ENCODE measurements around the gene SLC2A8.

Gene SLC2A8

GRCh38 chr9:127362829-127363228 is 34.1 kb upstream of the SLC2A8 start:
- Histone ChIP-seq H3K18ac (ENCODE audit: low read length) (no peak overlapping the region), H3K14ac (ENCODE audit: low read length) (no peak overlapping the region), H2BK120ac (ENCODE audit: low read depth, low read length) (no peak overlapping the region), H2AK5ac (ENCODE audit: low read depth, low read length) (no peak overlapping the region), H4K8ac (ENCODE audit: low read depth, low read length) (no peak overlapping the region), H2BK15ac (ENCODE audit: low read length) (no peak overlapping the region), H3K4ac (ENCODE audit: low read length) (no peak overlapping the region), H3K23ac (ENCODE audit: low read depth, low read length, poor library complexity) (no peak overlapping the region), H2BK5ac (ENCODE audit: low read length) (no peak overlapping the region), H2BK12ac (ENCODE audit: low read length) (no peak overlapping the region), H3K9me3 (replicated peaks in 1 of 2; ENCODE audit: control insufficient read depth in 2 of 2, insufficient read depth in 1 of 2, low read depth in 1 of 2, low read length in 2 of 2) (no peaks in the 10 kb centered on the region), H3K4me2 (ENCODE audit: insufficient read depth, low read length, poor library complexity, severe bottlenecking) (no peak overlapping the region), H3K79me1 (ENCODE audit: low read depth, low read length) (no peaks in the 10 kb centered on the region), H2AFZ (ENCODE audit: low read length) (no peak overlapping the region), H3K4me3 (ENCODE audit: low read length in 2 of 2) (no peak overlapping the region), H3K27me3 (ENCODE audit: control insufficient read depth in 3 of 3, insufficient read depth in 3 of 3, low read depth in 1 of 3, low read length in 3 of 3) (no peaks in the 10 kb centered on the region), H3K4me1 (ENCODE audit: control insufficient read depth in 2 of 2, insufficient read depth in 1 of 2, low read depth in 1 of 2, low read length in 2 of 2) (peaks cover 0 to 2% of the 10 kb centered on the region in 2 donors), H4K91ac (ENCODE audit: low read depth, low read length, poor library complexity) (no peak overlapping the region), H3K9ac (ENCODE audit: low read depth, low read length, poor library complexity) (no peak overlapping the region), H3K27ac (replicated peaks; ENCODE audit: low read length) (no peak overlapping the region), H3K36me3 (replicated peaks in 1 of 2; ENCODE audit: control insufficient read depth in 2 of 2, insufficient read depth in 2 of 2, low read length in 2 of 2) (peaks cover 0 to 14% of the 10 kb centered on the region in 2 donors)
- DNase-seq (ENCODE audit: low spot score): no peak
- WGBS, 2 donors (ENCODE audit: extremely low coverage in 2 of 2, insufficient read length in 2 of 2, insufficient replicate concordance in 1 of 2): no CpG with 5 or more reads among the region's 7 CpGs

GRCh38 chr9:127365461-127365860 is 31.5 kb upstream of the SLC2A8 start:
- Histone ChIP-seq H2AK5ac (ENCODE audit: low read depth, low read length) (no peak overlapping the region), H2BK5ac (ENCODE audit: low read length) (no peak overlapping the region), H3K27ac (replicated peaks; ENCODE audit: low read length) (no peak overlapping the region), H3K4me1 (ENCODE audit: control insufficient read depth in 2 of 2, insufficient read depth in 1 of 2, low read depth in 1 of 2, low read length in 2 of 2) (peaks cover 1 to 2% of the 10 kb centered on the region in 2 donors), H3K4me2 (ENCODE audit: insufficient read depth, low read length, poor library complexity, severe bottlenecking) (no peak overlapping the region), H3K27me3 (ENCODE audit: control insufficient read depth in 3 of 3, insufficient read depth in 3 of 3, low read depth in 1 of 3, low read length in 3 of 3) (no peaks in the 10 kb centered on the region), H4K8ac (ENCODE audit: low read depth, low read length) (no peak overlapping the region), H3K9ac (ENCODE audit: low read depth, low read length, poor library complexity) (no peak overlapping the region), H3K18ac (ENCODE audit: low read length) (no peak overlapping the region), H3K4ac (ENCODE audit: low read length) (no peak overlapping the region), H2BK120ac (ENCODE audit: low read depth, low read length) (no peak overlapping the region), H2BK15ac (ENCODE audit: low read length) (no peak overlapping the region), H4K91ac (ENCODE audit: low read depth, low read length, poor library complexity) (no peak overlapping the region), H3K4me3 (ENCODE audit: low read length in 2 of 2) (no peak overlapping the region), H3K14ac (ENCODE audit: low read length) (no peak overlapping the region), H2BK12ac (ENCODE audit: low read length) (no peak overlapping the region), H2AFZ (ENCODE audit: low read length) (no peak overlapping the region), H3K79me1 (ENCODE audit: low read depth, low read length) (no peaks in the 10 kb centered on the region), H3K23ac (ENCODE audit: low read depth, low read length, poor library complexity) (no peak overlapping the region), H3K36me3 (replicated peaks in 1 of 2; ENCODE audit: control insufficient read depth in 2 of 2, insufficient read depth in 2 of 2, low read length in 2 of 2) (peaks cover 0 to 10% of the 10 kb centered on the region in 2 donors), H3K9me3 (replicated peaks in 1 of 2; ENCODE audit: control insufficient read depth in 2 of 2, insufficient read depth in 1 of 2, low read depth in 1 of 2, low read length in 2 of 2) (no peaks in the 10 kb centered on the region)
- WGBS, 2 donors (ENCODE audit: extremely low coverage in 2 of 2, insufficient read length in 2 of 2, insufficient replicate concordance in 1 of 2): no CpG with 5 or more reads among the region's 10 CpGs
- no peak for DNase-seq (ENCODE audit: low spot score)

GRCh38 chr9:127366594-127366993 is 30.4 kb upstream of the SLC2A8 start:
- Histone ChIP-seq H4K91ac (ENCODE audit: low read depth, low read length, poor library complexity) (no peak overlapping the region), H3K9ac (ENCODE audit: low read depth, low read length, poor library complexity) (no peak overlapping the region), H3K18ac (ENCODE audit: low read length) (no peak overlapping the region), H2BK120ac (ENCODE audit: low read depth, low read length) (no peak overlapping the region), H3K23ac (ENCODE audit: low read depth, low read length, poor library complexity) (no peak overlapping the region), H3K36me3 (replicated peaks in 1 of 2; ENCODE audit: control insufficient read depth in 2 of 2, insufficient read depth in 2 of 2, low read length in 2 of 2) (peaks cover 2 to 10% of the 10 kb centered on the region in 2 donors), H2AFZ (ENCODE audit: low read length) (no peak overlapping the region), H3K4me1 (ENCODE audit: control insufficient read depth in 2 of 2, insufficient read depth in 1 of 2, low read depth in 1 of 2, low read length in 2 of 2) (peaks cover 1 to 2% of the 10 kb centered on the region in 2 donors), H3K4ac (ENCODE audit: low read length) (no peak overlapping the region), H3K27ac (replicated peaks; ENCODE audit: low read length) (no peak overlapping the region), H2AK5ac (ENCODE audit: low read depth, low read length) (no peak overlapping the region), H4K8ac (ENCODE audit: low read depth, low read length) (no peak overlapping the region), H3K4me2 (ENCODE audit: insufficient read depth, low read length, poor library complexity, severe bottlenecking) (no peak overlapping the region), H3K14ac (ENCODE audit: low read length) (no peak overlapping the region), H2BK15ac (ENCODE audit: low read length) (no peak overlapping the region), H2BK5ac (ENCODE audit: low read length) (no peak overlapping the region), H2BK12ac (ENCODE audit: low read length) (no peak overlapping the region), H3K4me3 (ENCODE audit: low read length in 2 of 2) (no peak overlapping the region), H3K79me1 (ENCODE audit: low read depth, low read length) (no peaks in the 10 kb centered on the region), H3K27me3 (ENCODE audit: control insufficient read depth in 3 of 3, insufficient read depth in 3 of 3, low read depth in 1 of 3, low read length in 3 of 3) (no peaks in the 10 kb centered on the region), H3K9me3 (replicated peaks in 1 of 2; ENCODE audit: control insufficient read depth in 2 of 2, insufficient read depth in 1 of 2, low read depth in 1 of 2, low read length in 2 of 2) (no peaks in the 10 kb centered on the region)
- no peak for DNase-seq (ENCODE audit: low spot score)
- WGBS, 2 donors (ENCODE audit: extremely low coverage in 2 of 2, insufficient read length in 2 of 2, insufficient replicate concordance in 1 of 2): 100% methylated on average over 1 of the region's 7 CpGs; no CpG with 5 or more reads in 1 of the 2 donors

- Histone ChIP-seq H2BK12ac (ENCODE audit: low read length) (no peak overlapping the region), H3K9me3 (replicated peaks in 1 of 2; ENCODE audit: control insufficient read depth in 2 of 2, insufficient read depth in 1 of 2, low read depth in 1 of 2, low read length in 2 of 2) (no peaks in the 10 kb centered on the region)
These were observed 28.0 kb upstream of the SLC2A8 start for GRCh38 chr9:127368852-127369402.

More at GRCh38 chr9:127368852-127369402, 28.0 kb upstream of the SLC2A8 start:
- Histone ChIP-seq H2BK15ac (ENCODE audit: low read length) (no peak overlapping the region), H2AFZ (ENCODE audit: low read length) (no peak overlapping the region), H3K18ac (ENCODE audit: low read length) (no peak overlapping the region), H3K4me2 (ENCODE audit: insufficient read depth, low read length, poor library complexity, severe bottlenecking) (no peak overlapping the region), H2AK5ac (ENCODE audit: low read depth, low read length) (no peak overlapping the region), H3K79me1 (ENCODE audit: low read depth, low read length) (no peaks in the 10 kb centered on the region), H3K27ac (replicated peaks; ENCODE audit: low read length) (no peak overlapping the region), H4K91ac (ENCODE audit: low read depth, low read length, poor library complexity) (no peak overlapping the region), H3K27me3 (ENCODE audit: control insufficient read depth in 3 of 3, insufficient read depth in 3 of 3, low read depth in 1 of 3, low read length in 3 of 3) (no peaks in the 10 kb centered on the region), H4K8ac (ENCODE audit: low read depth, low read length) (no peak overlapping the region), H2BK5ac (ENCODE audit: low read length) (no peak overlapping the region), H3K9ac (ENCODE audit: low read depth, low read length, poor library complexity) (no peak overlapping the region), H3K23ac (ENCODE audit: low read depth, low read length, poor library complexity) (no peak overlapping the region), H3K4ac (ENCODE audit: low read length) (no peak overlapping the region), H3K14ac (ENCODE audit: low read length) (no peak overlapping the region), H2BK120ac (ENCODE audit: low read depth, low read length) (no peak overlapping the region), H3K4me3 (ENCODE audit: low read length in 2 of 2) (no peak overlapping the region), H3K4me1 (ENCODE audit: control insufficient read depth in 2 of 2, insufficient read depth in 1 of 2, low read depth in 1 of 2, low read length in 2 of 2) (peaks cover 1 to 2% of the 10 kb centered on the region in 2 donors), H3K36me3 (replicated peaks in 1 of 2; ENCODE audit: control insufficient read depth in 2 of 2, insufficient read depth in 2 of 2, low read length in 2 of 2) (peaks cover 2 to 10% of the 10 kb centered on the region in 2 donors)
- no peak for DNase-seq (ENCODE audit: low spot score)
- WGBS, 2 donors (ENCODE audit: extremely low coverage in 2 of 2, insufficient read length in 2 of 2, insufficient replicate concordance in 1 of 2): no CpG with 5 or more reads among the region's 6 CpGs
